K562 (cell line): ENCODE data around the gene UGT1A10. TPM values are rescaled to one million over a fixed set of nuclear protein-coding genes. Genes with fewer than 3 reads are reported as not detected.
A peak's percentile ranks its signal among the peaks of the same experiment; 100 is the strongest.

Experiments used
- ATAC-seq: fragments of 200-7000 bp; cut with Tn5 transposase; 3 replicates; pipeline ENCODE4 v1.9.1; 2020; ENCODE audit warnings: moderate library complexity
- BruUV-seq: library from RNA; stranded (reverse); fragments of 400-500 nt; replicated peaks from 2 replicates; lab custom pipeline; 2021; lab: Mats Ljungman, UMichigan
- CTCF ChIA-PET: fragments of 300-600 bp; formaldehyde crosslinking; extraction: SDS; loops from one replicate; lab custom pipeline; 2021; ENCODE audit warnings: low intra/inter-chr PET ratio; lab: Yijun Ruan, JAX
- POLR2A ChIA-PET: fragments of 300-600, 350-650 bp; sonication (Branson Sonifier 250); formaldehyde crosslinking; extraction: SDS; loops from one replicate; lab custom pipeline; 2021; ENCODE audit warnings: antibody characterized with exemption, inconsistent platforms; lab: Yijun Ruan, JAX
- DNase-seq, 4 experiments: peaks; one replicate each; pipeline versions ENCODE4 v3.0.0 to v3.0.0-alpha.2; 2011 to 2018; ENCODE audit warnings: low spot score in 3 of 4, mixed read lengths in 3 of 4; ENCODE audit errors: extremely low read depth in 1 of 4
- FAIRE-seq: peaks from 2 replicates; lab custom pipeline; 2011; peaks lifted over from hg19 to GRCh38; lab: Jason Lieb, UNC
- H2AFZ ChIP-seq: 2 replicates; pipeline ENCODE4 v1.6.0; 2011; ENCODE audit warnings: low read depth, low read length, control low read depth, inconsistent platforms
- H3K27ac ChIP-seq: fragments of 200-600 bp; 3 replicates; pipeline ENCODE4 v1.8.0; 2011; ENCODE audit warnings: low read depth, mild to moderate bottlenecking, control low read depth, inconsistent platforms, low read length, moderate library complexity, mixed read lengths; ENCODE audit errors: extremely low read depth
- H3K27me3 ChIP-seq, 2 experiments: fragments of 300-600 bp in 1 of 2; 2 replicates in 1 of 2; 3 replicates in 1 of 2; pipeline versions ENCODE4 v1.6.0 to v1.8.0; 2011; ENCODE audit warnings: inconsistent platforms in 2 of 2, low read length in 2 of 2, mild to moderate bottlenecking in 1 of 2, mixed read lengths in 1 of 2, moderate library complexity in 1 of 2; ENCODE audit not compliant: control insufficient read depth in 2 of 2, insufficient read depth in 2 of 2
- H3K36me3 ChIP-seq: fragments of 300-600 bp; 3 replicates; pipeline ENCODE4 v1.8.0; 2011; ENCODE audit warnings: mild to moderate bottlenecking, low read length, inconsistent platforms; ENCODE audit not compliant: control insufficient read depth, insufficient read depth
- H3K4me1 ChIP-seq, 2 experiments: fragments of 200-600 bp in 1 of 2; replicated peaks in 1 of 2; 2 replicates in 1 of 2; 3 replicates in 1 of 2; pipeline versions ENCODE4 v1.5.1 to v1.8.0; 2011; ENCODE audit warnings: inconsistent platforms in 2 of 2, low read length in 2 of 2, mild to moderate bottlenecking in 1 of 2, mixed read lengths in 1 of 2, moderate library complexity in 1 of 2; ENCODE audit not compliant: control insufficient read depth in 2 of 2, insufficient read depth in 2 of 2
- H3K4me2 ChIP-seq: 2 replicates; pipeline ENCODE4 v1.6.1; 2011; ENCODE audit warnings: low read length, control low read depth, inconsistent platforms, mixed read lengths; ENCODE audit not compliant: insufficient read depth
- H3K4me3 ChIP-seq: fragments of 200-600 bp; sonication (generic), shearing (Covaris generic); 2 replicates; pipeline ENCODE4 v1.5.1; 2016; ENCODE audit warnings: control low read depth, inconsistent platforms
- H3K79me2 ChIP-seq: fragments of 200-600 bp; 3 replicates; pipeline ENCODE4 v1.8.0; 2011; ENCODE audit warnings: low read length, inconsistent platforms; ENCODE audit not compliant: control insufficient read depth, insufficient read depth
- H3K9ac ChIP-seq, 2 experiments: 2 replicates each; pipeline versions ENCODE4 v1.6.0 to v1.6.1; 2011; ENCODE audit warnings: low read depth in 2 of 2, low read length in 2 of 2, control low read depth in 1 of 2, inconsistent platforms in 1 of 2, mild to moderate bottlenecking in 1 of 2, mixed read lengths in 1 of 2; ENCODE audit not compliant: insufficient read depth in 1 of 2
- H3K9me1 ChIP-seq: one replicate; pipeline ENCODE4 v1.6.0; 2011; ENCODE audit warnings: inconsistent platforms, mild to moderate bottlenecking, low read length, moderate library complexity; ENCODE audit not compliant: control insufficient read depth, insufficient read depth
- H3K9me3 ChIP-seq: replicated peaks from 2 replicates; pipeline ENCODE4 v1.5.1; 2011; ENCODE audit warnings: low read depth, low read length, inconsistent platforms; ENCODE audit not compliant: control insufficient read depth, insufficient read depth
- H4K20me1 ChIP-seq: replicated peaks from 2 replicates; pipeline ENCODE4 v1.6.1; 2011; ENCODE audit warnings: low read length, inconsistent platforms, mixed read lengths; ENCODE audit not compliant: control insufficient read depth, insufficient read depth
- JUND ChIP-seq, 2 experiments: IDR thresholded peaks; 2 replicates in 1 of 2; 3 replicates in 1 of 2; pipeline ENCODE4 v1.6.1; 2011; ENCODE audit warnings: borderline replicate concordance in 2 of 2, low read depth in 2 of 2, low read length in 2 of 2, improper control_type of control experiment in 1 of 2, missing biosample characterization in 1 of 2, missing genetic modification characterization in 1 of 2, missing genetic modification reagents in 1 of 2
- POLR2H ChIP-seq: IDR thresholded peaks from 2 replicates; pipeline ENCODE4 v1.6.1; 2016; ENCODE audit warnings: missing genetic modification characterization, low read depth, mild to moderate bottlenecking, control low read depth, missing compliant biosample characterization, moderate library complexity
- SETDB1 ChIP-seq: IDR thresholded peaks from one replicate; pipeline ENCODE4 v1.6.1; 2012; ENCODE audit warnings: low read length, control low read depth, inconsistent platforms
- WGBS: fragments of 100-300 bp; shearing (Covaris generic); methylation state at CpG from one replicate; pipeline ENCODE4 v1.1.6; 2016; ENCODE audit warnings: low coverage, mixed read lengths; ENCODE audit not compliant: insufficient coverage; ENCODE audit errors: missing lambda C conversion rate; 5-methylcytosine and 5-hydroxymethylcytosine counted together
- in situ Hi-C: fragments of 300-500 bp; cut with MboI; formaldehyde crosslinking; loops from 4 replicates; pipeline ENCODE4 v1.15.0; 2018; ENCODE audit warnings: inconsistent platforms, mixed read lengths
- intact Hi-C: fragments of 100-400 bp; cut with micrococcal nuclease; formaldehyde crosslinking; loops from 2 replicates; pipeline ENCODE4 v1.14.2; 2022
- polyA plus RNA-seq, 8 experiments: library from polyadenylated mRNA; depleted of rRNA in 4 of 8; stranded (reverse) in 5 of 8; unstranded in 3 of 8; fragments of >200 nt; fragmentation: Nextera tagmentation in 2 of 8; fragmentation: Illumina TruSeq in 1 of 8; extraction: Ambion mirVana in 2 of 8; extraction: Trizol in 1 of 8; gene quantifications; 2 replicates each; pipeline versions ENCODE4 v1.2.1 to v1.2.3, GENCODE V29; 2011 to 2014; ENCODE audit warnings: inconsistent platforms in 1 of 8, missing spikeins in 1 of 8
- total RNA-seq, 7 experiments: library from RNA; depleted of rRNA in 6 of 7; stranded (reverse); fragments of >200 nt in 6 of 7; fragmentation: Illumina TruSeq in 2 of 7; extraction: Trizol in 2 of 7; gene quantifications; 2 replicates each; pipeline versions ENCODE4 v1.2.1 to v1.2.3, GENCODE V29; 2011 to 2021; ENCODE audit warnings: low replicate concordance in 1 of 7
- TF ChIP-seq, protein P1 (sequence below): sonication (generic); formaldehyde crosslinking; IDR thresholded peaks from 2 replicates; pipeline ENCODE4 v1.9.0; 2022; ENCODE audit warnings: mild to moderate bottlenecking, missing genetic modification reagents

Gene UGT1A10
- total and polyA plus RNA-seq, 9 of the 15 experiments (the other 6 are each of a cell fraction or from before 2014, with no cell fraction given), result not detected

DNA sequence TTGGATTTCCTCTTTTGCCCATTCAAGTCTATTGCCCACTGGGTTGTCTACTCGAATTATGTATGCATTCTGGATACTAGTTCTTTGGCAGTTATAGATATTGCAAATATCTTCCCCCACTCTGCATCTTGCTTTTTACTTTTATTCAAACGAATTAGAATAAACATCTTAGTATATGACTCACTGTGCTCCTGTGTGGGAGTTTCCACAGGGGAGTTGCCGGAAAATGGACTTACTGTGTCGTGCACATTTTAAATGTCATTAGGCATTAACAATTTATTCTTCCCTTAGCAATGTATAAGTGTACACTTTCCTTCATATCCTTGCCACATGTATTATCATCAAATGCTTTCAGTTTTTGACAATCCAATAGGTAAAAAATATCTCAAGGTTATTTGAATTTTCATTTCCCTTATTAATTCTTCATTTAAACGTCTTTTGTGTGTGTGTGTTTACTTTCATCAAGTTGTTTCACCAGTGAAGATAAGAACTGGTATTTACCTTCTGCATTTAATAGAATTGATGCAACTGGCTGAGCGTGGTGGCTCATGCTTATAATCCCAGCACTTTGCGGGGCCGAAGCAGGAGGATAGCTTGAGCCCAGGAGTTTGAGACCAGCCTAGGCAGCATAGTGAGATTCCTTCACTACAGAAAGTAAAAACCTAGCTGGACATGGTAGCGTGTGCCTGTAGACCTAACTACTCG, 71.8 kb downstream of the UGT1A10 start:
- Histone ChIP-seq H3K9me1 (no peaks in the 10 kb centered on the region), H3K36me3 (no peaks in the 10 kb centered on the region), H3K9ac (no peak overlapping the region), H3K79me2 (no peaks in the 10 kb centered on the region), H3K9me3 (no peaks in the 10 kb centered on the region), H3K27ac (no peak overlapping the region), H3K27me3 (peaks cover 0 to 12% of the 10 kb centered on the region in 2 experiments; a peak in 3 of 5 replicates), H3K4me1 (0 out of 5 replicates have a peak, but pooled peaks cover 0 to 3% of the 10 kb centered on the region in 2 experiments), H4K20me1 (no peaks in the 10 kb centered on the region), H2AFZ (no peak overlapping the region), H3K4me2 (no peak overlapping the region), H3K4me3 (no peak overlapping the region)
- TF ChIP-seq POLR2H (tag), result no peak
- TF ChIP-seq JUND (IDR thresholded peaks at IDR 0.05; ENCODE audit: borderline replicate concordance, low read depth, low read length), result 0 out of 2 replicates have a peak, but pooled peaks have one; percentile 5
- no peak for TF ChIP-seq JUND (tag; IDR thresholded peaks at IDR 0.05; ENCODE audit: borderline replicate concordance, low read depth, low read length)
- TF ChIP-seq, protein P1, sequence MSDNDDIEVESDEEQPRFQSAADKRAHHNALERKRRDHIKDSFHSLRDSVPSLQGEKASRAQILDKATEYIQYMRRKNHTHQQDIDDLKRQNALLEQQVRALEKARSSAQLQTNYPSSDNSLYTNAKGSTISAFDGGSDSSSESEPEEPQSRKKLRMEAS (CRISPR knock-in tag), result no peak
- no peak for TF ChIP-seq SETDB1
- ATAC-seq (no peak), DNase-seq (no peak), FAIRE-seq (no peak)
- ChIA-PET POLR2A (interaction anchor here (0.6 kb wide), 2 partner anchors 29 to 135 kb away, joined by 3 read pairs; no protein-coding TSS in a partner anchor), CTCF (no interaction called here)
- WGBS, result 14% methylated on average over 7 of the region's 10 CpGs
- intact Hi-C loops (no loop called here), in situ Hi-C loops (no loop called here)
- no TSS peak for BruUV-seq
